Measurements from ENCODE around the gene PIEZO2.

GRCh38 chr18:10755855-10756254 lies 393.5 kb downstream of the PIEZO2 start:
- TF ChIP-seq YY1 (IDR thresholded peaks at IDR 0.05; ENCODE audit: insufficient read depth, insufficient read length) (no peak), ZNF274 (IDR thresholded peaks at IDR 0.05; ENCODE audit: low read depth, low read length) (no peak), SUZ12 (IDR thresholded peaks at IDR 0.05; ENCODE audit: extremely low read depth, insufficient read depth, insufficient read length) (no peak)

All from NT2/D1 (cell line).